Heart left ventricle (tissue), 16 donors: ENCODE data around the gene MADCAM1. TPM values are rescaled to one million over a fixed set of nuclear protein-coding genes. Genes with fewer than 3 reads are reported as not detected.
A peak's percentile ranks its signal among the peaks of the same experiment; 100 is the strongest.

Source experiments
- ATAC-seq, 4 donors: fragments of 200-7000 bp; cut with Tn5 transposase; one replicate each; pipeline ENCODE4 v1.9.1; 2020 to 2022; ENCODE audit warnings: moderate library complexity in 4 of 4, mild to moderate bottlenecking in 3 of 4, moderate number of reproducible peaks in 1 of 4
- DNase-seq, 5 donors: peaks; one replicate each; pipeline ENCODE4 v3.0.0-alpha.2; 2020
- H3K27ac ChIP-seq, 12 donors: fragments of 200-600 bp; sonication (generic) in 4 of 12; one replicate each; pipeline versions ENCODE4 v1.5.0 to v1.8.0; 2016 to 2022; ENCODE audit warnings: mild to moderate bottlenecking in 2 of 12
- H3K27me3 ChIP-seq, 9 donors: fragments of 200-600 bp; sonication (generic) in 2 of 9; one replicate each; pipeline versions ENCODE4 v1.5.1 to v1.8.0; 2016 to 2022; ENCODE audit warnings: mild to moderate bottlenecking in 3 of 9
- H3K36me3 ChIP-seq, 9 donors: fragments of 200-600 bp; sonication (generic) in 2 of 9; one replicate each; pipeline versions ENCODE4 v1.5.0 to v1.8.0; 2018 to 2022; ENCODE audit warnings: mild to moderate bottlenecking in 2 of 9
- H3K4me1 ChIP-seq, 12 donors: fragments of 200-600 bp; sonication (generic) in 4 of 12; one replicate each; pipeline versions ENCODE4 v1.5.0 to v1.8.0; 2016 to 2022; ENCODE audit warnings: mild to moderate bottlenecking in 3 of 12
- H3K4me3 ChIP-seq, 12 donors: fragments of 200-600 bp; sonication (generic) in 4 of 12; one replicate each; pipeline versions ENCODE4 v1.5.0 to v1.8.0; 2017 to 2022; ENCODE audit warnings: mild to moderate bottlenecking in 9 of 12, moderate library complexity in 4 of 12
- H3K9me3 ChIP-seq, 12 donors: fragments of 200-600 bp; sonication (generic) in 4 of 12; one replicate each; pipeline versions ENCODE4 v1.5.0 to v1.8.0; 2016 to 2022; ENCODE audit warnings: mild to moderate bottlenecking in 1 of 12
- CTCF ChIP-seq, 12 donors: fragments of 200-600 bp; sonication (generic) in 4 of 12; IDR thresholded peaks; one replicate each; pipeline versions ENCODE4 v1.5.0 to v1.8.0; 2018 to 2022; ENCODE audit warnings: antibody characterized with exemption in 12 of 12, mild to moderate bottlenecking in 5 of 12
- POLR2A ChIP-seq, 2 donors: fragments of 450-650 bp; IDR thresholded peaks; one replicate each; pipeline ENCODE4 v1.6.1; 2017; ENCODE audit warnings: antibody characterized with exemption in 2 of 2, mild to moderate bottlenecking in 2 of 2, moderate library complexity in 2 of 2
- WGBS, 4 donors: extraction: QIAGEN DNeasy Blood & Tissue Kit in 2 of 4; methylation state at CpG; one replicate each; pipeline versions ENCODE4 v1.1.5 to v1.1.7; 2013 to 2018; 5-methylcytosine and 5-hydroxymethylcytosine counted together
- intact Hi-C, 10 donors: fragments of 100-400 bp; cut with DNase I; formaldehyde crosslinking; loops; one replicate each; pipeline versions ENCODE4 v1.11.1 to v1.14.2; 2022
- polyA plus RNA-seq, 2 donors: library from polyadenylated mRNA; stranded (reverse); fragments of 200-250 nt; gene quantifications; one replicate each; pipeline ENCODE4 v1.2.3, GENCODE V29; 2013
- total RNA-seq, 9 donors: library from RNA; depleted of rRNA in 2 of 9; stranded (reverse); fragments of >200 nt in 2 of 9; fragmentation: NEBNext Ultra II Directional in 3 of 9; extraction: Animal tissue kit (Norgen Biotek cat#: 25700) in 3 of 9; gene quantifications; one replicate each; pipeline versions ENCODE4 v1.1.0 to v1.2.4, GENCODE V29; 2016 to 2023
- donor health status: ischemic (EF 13 %, LVEDD 7.1; RV severe dilation, severe dysfunction).
- donor health status: healthy with polysubstance abuse.
- donor health status: DM: no; HTN: yes; CAD: no.
- donor health status: DM: no; HTN: no; CAD: no.
- donor health status: ischemic (EF 25% LVEDD 6.9; RV normal size, moderate dysfunction).
- donor health status: ischemic (EF 25% LVEDD 5.7; RV mildly dilated, moderate dysfunction).
- donor health status: healthy.
- donor health status: DM: yes; HTN: yes; CAD: no.
- donor health status: ischemic (EF 35%, LVEDD 5.7; RV mildly dilated, moderate dysfunction).
- donor health status: nonischemic (EF 11% LVEDD 7.7; RV severe dilation, severe dysfunction).
- donor health status: DM: yes; HTN: yes; CAD: no.
- donor health status: PGD.
- donor health status: ischemic (EF 29% LVEDD 5.4; RV normal size, mild dysfunction).
- donor health status: nonischemic (EF 23%, LVEDD 6.1; RV moderate dilation, normal function).

Gene MADCAM1
- total and polyA plus RNA-seq, 11 donors = 0.04 to 0.61 (median 0.36) TPM; not detected in 1

GRCh38 chr19:495402-496111 lies 729 bp upstream of the MADCAM1 start:
- DNase-seq (peak in 2 of 5 donors; percentile 15 to 37), ATAC-seq (peak in 3 of 4 donors; percentile 5 to 32 (median 21))
- WGBS, 4 donors = 21 to 28% (median 25%) methylated on average over 27 to 32 of the region's 32 CpGs
- TF ChIP-seq POLR2A (IDR thresholded peaks at IDR 0.05) (no peak), CTCF (IDR thresholded peaks at IDR 0.05) (peak; percentile 42 to 77 (median 65))
- Histone ChIP-seq H3K27ac (no peak overlapping the region), H3K4me1 (peaks cover 0 to 23% (median 5%) of the 10 kb centered on the region in 12 donors), H3K27me3 (peaks cover 20 to 44% (median 33%) of the 10 kb centered on the region in 9 donors), H3K9me3 (no peaks in the 10 kb centered on the region), H3K36me3 (no peaks in the 10 kb centered on the region), H3K4me3 (no peak overlapping the region)
- intact Hi-C loops = no loop called here

DNA sequence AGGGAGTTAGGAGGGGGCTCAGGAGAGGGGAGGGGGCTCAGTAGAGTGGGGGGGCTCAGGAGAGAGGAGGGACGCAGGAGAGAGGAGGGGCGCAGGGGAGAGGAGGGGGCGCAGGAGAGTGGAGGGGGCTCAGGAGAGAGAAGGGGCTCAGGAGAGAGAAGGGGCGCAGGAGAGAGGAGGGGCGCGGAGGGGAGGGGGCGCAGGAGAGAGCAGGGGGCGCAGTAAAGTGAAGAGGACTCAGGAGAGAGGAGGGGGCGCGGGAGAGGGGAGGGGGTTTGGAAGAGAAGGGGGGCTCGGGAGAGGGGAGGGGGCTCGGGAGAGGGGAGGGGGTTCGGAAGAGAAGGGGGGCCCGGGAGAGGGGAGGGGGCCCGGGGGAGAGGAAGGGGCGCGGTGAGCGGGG lies 700 bp downstream of the MADCAM1 start:
- Histone ChIP-seq H3K27ac (no peak overlapping the region), H3K4me3 (no peak overlapping the region), H3K36me3 (no peaks in the 10 kb centered on the region), H3K27me3 (peaks cover 20 to 51% (median 33%) of the 10 kb centered on the region in 9 donors), H3K4me1 (peaks cover 0 to 23% (median 5%) of the 10 kb centered on the region in 12 donors), H3K9me3 (no peaks in the 10 kb centered on the region)
- 4 to 10% (median 9%) methylated on average over 8 to 18 of the region's 18 CpGs for WGBS, 4 donors
- no peak for ATAC-seq
- no peak for TF ChIP-seq CTCF (IDR thresholded peaks at IDR 0.05)
- no peak for TF ChIP-seq POLR2A (IDR thresholded peaks at IDR 0.05)
- no peak for DNase-seq
- intact Hi-C loops = no loop called here

GRCh38 chr19:497491-497868 lies 1.2 kb downstream of the MADCAM1 start:
- DNase-seq = peak in 1 of 5 donors; percentile 27
- intact Hi-C loops = no loop called here
- TF ChIP-seq POLR2A (IDR thresholded peaks at IDR 0.05) (no peak), CTCF (IDR thresholded peaks at IDR 0.05) (no peak)
- no peak for ATAC-seq
- peaks cover 20 to 51% (median 33%) of the 10 kb centered on the region in 9 donors for H3K27me3 ChIP-seq
- peaks cover 0 to 23% (median 5%) of the 10 kb centered on the region in 12 donors for H3K4me1 ChIP-seq
- no peaks in the 10 kb centered on the region for H3K9me3 ChIP-seq
- H3K36me3 ChIP-seq = no peaks in the 10 kb centered on the region
- 0 to 6% (median 2%) methylated on average over 11 to 36 of the region's 36 CpGs for WGBS, 4 donors
- H3K4me3 ChIP-seq = peak overlapping the region in 6 of 12 donors; percentile 9 to 37 (median 16)
- H3K27ac ChIP-seq = no peak overlapping the region

- Histone ChIP-seq H3K36me3 (no peaks in the 10 kb centered on the region), H3K9me3 (no peaks in the 10 kb centered on the region), H3K4me1 (peaks cover 0 to 23% (median 5%) of the 10 kb centered on the region in 12 donors), H3K27me3 (peaks cover 20 to 51% (median 33%) of the 10 kb centered on the region in 9 donors), H3K4me3 (peak overlapping the region in 6 of 12 donors; percentile 9 to 37 (median 16)), H3K27ac (no peak overlapping the region)
- TF ChIP-seq CTCF (IDR thresholded peaks at IDR 0.05) (no peak), POLR2A (IDR thresholded peaks at IDR 0.05) (no peak)
- WGBS, 4 donors = 6 to 28% (median 9%) methylated on average over 22 to 50 of the region's 50 CpGs
- intact Hi-C loops = no loop called here
- peak in 1 of 4 donors; percentile 6 for ATAC-seq
- DNase-seq = peak in 2 of 5 donors; percentile 14 to 20
Measured at GRCh38 chr19:497869-498510, 1.7 kb downstream of the MADCAM1 start.
